HG03064 (cell line): ENCODE data around the gene C1RL.
"Not testable (repeated sequence)": the region's sequence is repeated elsewhere in the genome, so short reads cannot be mapped to it uniquely, and the experiment has no call there.

Experiments used
- ATAC-seq: cut with Tn5 transposase; IDR thresholded peaks from one replicate; pipeline ENCODE4 v1.9.1; 2021; ENCODE audit warnings: low read depth; ENCODE audit not compliant: unreplicated experiment

Gene C1RL

DNA sequence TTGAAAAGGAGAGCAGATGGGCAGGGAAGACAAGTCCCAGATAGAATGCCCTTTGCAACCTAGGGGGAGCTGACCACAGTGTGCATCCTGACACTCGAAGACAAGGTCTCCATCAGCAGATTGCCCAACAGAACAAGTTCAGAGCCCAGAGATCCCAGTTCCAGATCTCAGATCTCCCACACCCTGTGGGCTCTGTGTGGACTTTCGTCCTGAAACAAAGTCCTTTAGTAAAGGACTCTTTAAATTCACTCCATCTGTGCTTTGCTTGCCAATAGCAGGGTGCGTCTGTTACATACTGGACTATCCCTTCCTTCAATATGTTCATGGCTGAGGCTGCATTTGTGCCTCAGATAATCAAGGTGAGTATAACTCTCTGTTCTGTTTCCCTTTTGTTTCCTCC is 8.7 kb upstream of the C1RL start:
- no peak for ATAC-seq

DNA sequence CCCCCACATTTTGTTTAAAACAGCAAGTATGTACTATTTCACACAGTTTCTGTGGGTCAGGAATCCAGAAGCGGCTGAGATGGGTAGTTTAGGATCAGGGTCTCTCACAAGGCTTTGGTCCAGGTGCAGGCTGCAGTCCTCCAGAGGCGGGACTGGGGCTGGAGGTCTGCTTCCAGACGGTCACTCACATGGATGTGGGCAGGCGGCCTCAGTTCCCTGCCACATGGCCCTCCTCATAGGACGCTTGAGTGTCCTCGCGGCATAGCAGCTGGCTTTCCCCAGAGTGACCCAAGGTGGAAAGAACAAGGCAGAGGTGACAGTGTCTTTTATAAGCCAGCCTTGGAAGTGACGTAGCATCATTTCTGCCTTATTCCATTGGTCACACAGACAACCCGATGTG is 7.9 kb upstream of the C1RL start:
- no peak for ATAC-seq

DNA sequence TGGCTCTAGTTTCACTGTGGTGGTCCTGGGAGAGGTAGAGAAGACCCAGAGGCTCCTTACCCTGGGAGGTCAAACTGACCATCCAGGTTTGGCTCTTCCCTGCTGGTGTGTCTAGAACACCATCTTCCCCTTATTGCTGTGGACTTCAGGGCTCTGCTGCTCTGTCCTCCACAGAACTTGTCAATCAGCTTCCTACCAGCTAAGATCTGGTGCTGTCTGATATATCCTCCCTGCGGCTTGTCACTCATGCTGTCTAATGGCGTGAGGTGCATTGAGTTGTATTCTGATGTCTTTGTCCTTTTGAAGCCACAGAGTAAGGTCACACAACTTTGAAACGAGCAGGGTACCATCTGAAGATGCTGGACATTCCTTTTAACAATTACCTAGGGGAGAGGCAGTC is 7.2 kb upstream of the C1RL start:
- no peak for ATAC-seq

GRCh38 chr12:7114851-7115250 is 5.8 kb upstream of the C1RL start:
- no peak for ATAC-seq

DNA sequence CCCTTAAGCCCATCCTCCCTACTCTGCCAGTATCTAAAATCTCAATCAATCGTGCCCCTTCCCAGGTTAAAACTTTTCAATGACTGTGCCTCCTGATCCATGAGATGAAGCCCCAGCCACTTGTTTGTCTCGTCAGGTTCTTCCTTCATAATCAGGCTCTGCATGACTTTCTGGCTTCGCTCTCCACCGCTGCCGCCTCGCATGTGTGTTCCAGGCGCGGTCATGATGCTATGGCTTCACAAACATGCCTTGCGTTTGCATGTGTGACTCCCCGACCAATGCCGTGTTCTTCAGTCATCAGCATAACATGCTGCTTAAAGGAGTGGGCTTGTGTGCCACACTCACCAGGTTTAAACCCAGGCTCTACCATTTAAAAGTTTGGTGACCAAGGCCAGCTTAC is 5.0 kb upstream of the C1RL start:
- ATAC-seq = no peak

DNA sequence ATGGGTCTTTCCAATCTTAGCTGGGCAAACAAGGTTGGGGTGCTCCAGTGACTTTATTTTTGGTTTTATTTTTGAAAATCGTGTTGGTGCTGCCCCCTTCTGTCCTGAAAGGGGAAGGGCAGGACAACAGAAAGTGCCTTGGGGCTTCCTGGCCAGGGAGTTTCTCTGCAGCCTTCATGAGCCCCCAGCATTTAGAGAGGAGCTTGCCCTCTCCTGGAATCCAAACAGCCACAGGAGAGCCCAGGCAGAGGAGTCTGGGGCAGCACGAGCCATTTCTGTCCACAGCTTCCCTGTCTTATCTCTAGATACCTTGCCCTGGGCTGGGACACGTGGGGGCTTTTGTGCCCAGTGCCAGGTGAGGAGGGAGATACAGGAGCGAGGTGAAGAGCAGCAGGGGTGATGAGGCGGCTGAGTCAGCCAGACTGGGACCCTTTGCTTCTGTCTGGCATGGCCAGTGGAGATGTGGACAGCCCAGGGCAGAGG is 4.4 kb upstream of the C1RL start:
- ATAC-seq = no peak

DNA sequence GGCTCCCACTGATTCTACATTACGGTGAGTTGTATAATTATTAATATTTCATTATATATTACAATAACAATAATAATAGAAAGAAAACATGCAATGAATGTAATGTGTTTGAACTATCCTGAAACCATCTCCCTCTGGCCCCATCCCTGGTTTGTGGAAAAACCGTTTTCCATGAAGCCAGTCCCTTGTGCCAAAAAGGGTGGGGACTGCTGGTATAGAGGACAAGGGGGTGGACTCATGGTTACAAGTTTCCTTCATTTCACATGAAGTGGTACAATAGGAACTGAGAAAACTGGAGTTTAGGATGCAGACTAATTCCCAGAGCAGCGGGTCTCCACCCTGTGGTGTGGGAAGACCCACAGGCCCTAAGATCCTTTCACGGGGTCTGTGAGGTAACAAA is 3.0 kb upstream of the C1RL start:
- ATAC-seq = no peak

DNA sequence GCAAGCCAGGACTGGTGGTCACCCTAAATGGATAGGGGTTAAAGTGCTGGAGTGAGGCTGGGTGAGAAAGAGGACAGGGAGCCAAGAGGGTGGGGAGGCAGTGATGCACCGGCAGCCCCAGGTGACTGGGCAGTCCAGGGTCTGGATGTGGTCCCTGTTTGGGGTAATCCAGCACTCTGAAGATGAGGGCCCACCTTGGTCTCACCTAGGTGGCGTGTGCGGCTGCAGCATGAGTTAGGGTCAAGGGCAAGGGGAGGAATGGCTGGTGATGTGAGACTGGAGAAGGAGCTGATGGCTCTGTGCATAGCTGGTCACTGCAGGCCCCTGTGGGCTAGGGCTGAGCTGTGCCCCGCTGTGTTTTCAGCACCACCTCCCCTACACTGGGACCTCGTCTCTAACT is 1.6 kb upstream of the C1RL start:
- ATAC-seq = no peak

GRCh38 chr12:7109572-7109920 is 532 bp upstream of the C1RL start:
- no peak for ATAC-seq

DNA sequence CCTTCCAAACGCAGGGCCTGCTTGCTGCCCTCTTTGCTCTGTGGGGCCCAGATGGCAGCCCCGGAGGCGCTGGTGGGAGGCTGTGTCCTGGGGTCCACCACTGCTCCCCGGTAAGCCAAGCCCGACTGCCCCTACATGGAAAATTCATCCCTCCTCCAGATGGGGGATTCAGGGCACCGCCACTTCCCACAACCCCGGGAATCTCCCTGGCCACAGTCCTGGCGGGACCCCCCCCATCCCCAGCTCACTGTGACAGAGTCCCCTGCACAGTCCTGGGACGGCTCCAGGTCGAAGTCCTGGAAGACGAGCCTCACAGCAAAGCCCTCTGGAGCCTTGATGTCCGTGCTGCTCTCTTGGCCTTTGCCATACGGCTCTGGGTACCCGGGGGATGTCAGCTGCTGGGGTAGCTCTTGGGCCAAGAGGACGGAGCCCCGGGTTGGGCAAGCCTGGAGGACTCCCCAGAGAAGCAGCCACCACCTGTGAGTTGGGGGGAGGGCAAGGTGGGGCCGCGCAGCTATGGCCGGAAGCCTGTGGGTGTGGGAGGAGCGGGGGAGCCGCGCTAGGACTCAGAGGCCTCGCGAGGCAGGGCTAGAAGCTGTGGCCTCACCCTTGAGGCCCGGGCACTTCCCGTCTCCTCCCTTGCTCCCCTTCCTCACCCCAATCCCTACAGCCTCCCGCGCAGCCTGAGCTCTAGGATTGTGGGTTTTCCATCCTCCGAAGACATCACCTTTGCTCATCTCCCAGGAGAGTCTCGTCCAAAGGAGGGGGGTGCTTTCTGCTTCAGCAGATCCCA is 815 bp downstream of the C1RL start:
- ATAC-seq = peak; percentile 77

- ATAC-seq = no peak
Measured at GRCh38 chr12:7107636-7108002, 1.4 kb downstream of the C1RL start.

GRCh38 chr12:7107181-7107580 is 1.8 kb downstream of the C1RL start:
- ATAC-seq = not testable (repeated sequence)

DNA sequence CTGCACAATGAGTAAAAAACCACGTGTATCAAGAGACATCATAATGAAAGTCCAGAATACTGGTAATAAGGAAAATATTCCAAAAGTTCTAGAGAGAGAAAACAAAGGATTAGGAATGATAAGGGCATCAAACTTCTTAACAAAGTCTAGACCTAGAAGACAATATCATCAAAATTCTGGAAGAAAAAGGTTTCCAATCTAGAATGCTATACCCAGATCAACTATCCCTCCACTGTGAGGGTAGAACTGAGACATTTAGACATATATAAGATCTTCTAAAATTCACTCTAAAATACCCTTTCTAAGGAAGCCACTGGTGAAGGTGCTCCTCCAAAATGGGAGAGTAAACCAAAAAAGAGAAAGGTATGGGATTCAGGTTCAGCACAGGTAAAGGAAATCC is 2.9 kb downstream of the C1RL start:
- ATAC-seq = no peak

GRCh38 chr12:7103837-7104584 is 5.0 kb downstream of the C1RL start:
- ATAC-seq = no peak

GRCh38 chr12:7102582-7102981 is 6.4 kb downstream of the C1RL start:
- ATAC-seq = no peak

GRCh38 chr12:7101694-7102131 is 7.3 kb downstream of the C1RL start:
- no peak for ATAC-seq

DNA sequence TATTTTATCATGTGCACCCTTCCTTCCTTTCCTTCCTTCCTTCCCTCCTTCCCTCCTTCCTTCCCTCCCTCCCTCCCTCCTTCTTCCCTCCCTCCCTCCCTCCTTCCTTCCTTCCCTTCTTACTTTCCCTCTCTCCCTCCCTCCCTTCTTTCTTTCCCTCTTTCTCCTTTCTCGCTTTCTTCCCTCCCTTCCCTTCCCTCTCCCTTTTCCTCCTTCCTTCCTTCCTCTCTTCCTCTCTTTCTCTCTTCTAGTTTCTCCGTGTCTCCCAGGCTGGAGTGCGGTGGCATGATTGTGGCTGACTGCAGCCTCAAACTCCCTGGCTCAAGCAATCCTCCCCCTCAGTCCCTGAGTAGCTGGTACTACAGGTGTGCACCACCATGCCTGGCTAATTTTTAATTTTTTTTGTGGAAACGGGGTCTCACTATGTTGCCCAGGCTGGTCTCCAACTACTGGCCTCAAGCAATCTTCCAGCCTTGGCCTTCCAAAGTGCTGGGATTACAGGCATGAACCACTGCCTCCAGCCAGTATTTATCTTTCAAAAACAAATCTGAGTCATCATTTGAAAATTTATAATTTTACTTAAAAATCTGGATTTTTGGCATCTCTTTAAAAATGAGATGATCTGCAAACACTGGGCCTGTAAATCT is 7.8 kb downstream of the C1RL start:
- ATAC-seq = no peak

DNA sequence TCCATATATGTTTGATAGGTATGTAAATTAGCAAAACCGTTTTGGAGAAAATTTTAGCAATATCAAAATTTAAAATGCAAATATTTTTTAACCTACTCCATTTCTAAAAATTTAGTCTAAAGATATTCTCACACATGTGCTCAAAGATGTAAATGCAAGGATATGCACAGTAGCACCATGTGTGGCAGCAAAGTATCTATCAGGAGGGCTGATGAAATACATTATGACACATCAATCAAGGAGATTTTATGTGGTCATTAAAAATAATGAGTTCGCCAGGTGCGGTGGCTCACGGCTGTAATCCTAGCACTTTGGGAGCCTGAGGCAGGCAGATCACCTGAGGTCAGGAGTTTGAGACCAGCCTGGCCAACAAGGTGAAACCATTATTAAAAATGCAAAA is 8.8 kb downstream of the C1RL start:
- no peak for ATAC-seq

GRCh38 chr12:7099290-7099996 is 9.6 kb downstream of the C1RL start:
- no peak for ATAC-seq

GRCh38 chr12:7096979-7097378 is 12.0 kb downstream of the C1RL start:
- no peak for ATAC-seq
